SU-DHL-6 (cell line): ENCODE results near the gene SMIM8.

Source experiments
- CTCF ChIP-seq: fragments of 200-600 bp; sonication (generic); IDR thresholded peaks from one replicate; pipeline ENCODE4 v1.5.1; 2017; ENCODE audit warnings: antibody characterized with exemption, mild to moderate bottlenecking, low read length, moderate library complexity; ENCODE audit not compliant: insufficient read depth, poor library complexity, severe bottlenecking
- EZH2phosphoT487 ChIP-seq: fragments of 200-600 bp; sonication (generic), shearing (Covaris generic); conservative IDR thresholded peaks from 2 replicates; pipeline ENCODE4 v1.6.1; 2018; ENCODE audit warnings: mild to moderate bottlenecking, antibody characterized with exemption, low read length, moderate library complexity, mixed read lengths

GRCh38 chr6:87357479-87358196, 35.2 kb downstream of the SMIM8 start:
- TF ChIP-seq CTCF (no peak), EZH2phosphoT487 (no peak)
